NCI-H1436 treated with DMSO at 0.1 percent for 48 hours (cell line): ENCODE measurements around the gene DDX46.
"Not testable (repeated sequence)": the region's sequence is repeated elsewhere in the genome, so short reads cannot be mapped to it uniquely, and the experiment has no call there.

ENCODE experiments used
- DNase-seq: peaks from one replicate; lab custom pipeline; 2025; lab: John Stamatoyannopoulos, UW

Gene DDX46

DNA sequence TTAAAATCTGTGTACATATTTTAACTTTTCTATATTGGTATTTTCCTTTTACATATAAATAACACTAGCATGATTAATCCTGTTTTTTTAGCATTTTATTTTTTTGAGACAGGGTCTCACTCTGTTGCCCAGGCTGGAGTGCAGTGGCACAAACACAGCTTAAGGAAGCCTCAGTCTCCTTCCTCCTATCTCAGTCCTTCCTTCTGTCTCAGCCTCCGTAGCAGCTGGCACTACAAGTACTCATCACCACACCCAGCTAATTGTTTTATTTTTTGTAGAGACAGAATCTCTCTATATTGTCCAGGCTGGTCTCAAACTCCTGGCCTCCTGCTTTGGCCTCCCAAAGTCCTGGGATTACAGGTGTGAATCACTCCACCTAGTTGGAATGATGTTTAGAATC lies 85.7 kb downstream of the DDX46 start:
- DNase-seq: no peak

DNA sequence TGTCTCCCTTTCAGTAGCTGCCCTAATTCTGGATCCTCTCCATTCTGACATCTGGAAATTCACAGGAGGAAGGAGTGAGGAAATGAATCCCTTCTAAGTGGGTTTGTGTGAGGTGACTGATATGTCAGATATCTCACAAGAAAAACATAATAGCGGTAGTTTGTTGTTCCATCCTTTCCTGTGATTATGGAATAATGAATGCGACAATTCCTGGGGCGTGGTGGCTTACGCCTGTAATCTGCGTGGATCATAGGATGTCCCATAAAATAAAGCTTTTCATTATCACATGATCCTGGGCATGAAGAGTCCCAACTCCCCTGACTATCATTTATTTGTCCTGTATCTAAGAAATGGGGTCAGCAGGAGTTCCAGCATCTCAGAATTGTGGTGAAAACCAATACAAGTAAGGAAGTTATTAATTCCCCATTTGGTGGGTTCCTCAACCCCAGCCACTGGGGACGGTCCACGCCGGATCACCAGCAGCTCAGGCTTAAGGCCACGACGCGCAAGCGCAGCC lies 86.8 kb downstream of the DDX46 start:
- DNase-seq: no peak

DNA sequence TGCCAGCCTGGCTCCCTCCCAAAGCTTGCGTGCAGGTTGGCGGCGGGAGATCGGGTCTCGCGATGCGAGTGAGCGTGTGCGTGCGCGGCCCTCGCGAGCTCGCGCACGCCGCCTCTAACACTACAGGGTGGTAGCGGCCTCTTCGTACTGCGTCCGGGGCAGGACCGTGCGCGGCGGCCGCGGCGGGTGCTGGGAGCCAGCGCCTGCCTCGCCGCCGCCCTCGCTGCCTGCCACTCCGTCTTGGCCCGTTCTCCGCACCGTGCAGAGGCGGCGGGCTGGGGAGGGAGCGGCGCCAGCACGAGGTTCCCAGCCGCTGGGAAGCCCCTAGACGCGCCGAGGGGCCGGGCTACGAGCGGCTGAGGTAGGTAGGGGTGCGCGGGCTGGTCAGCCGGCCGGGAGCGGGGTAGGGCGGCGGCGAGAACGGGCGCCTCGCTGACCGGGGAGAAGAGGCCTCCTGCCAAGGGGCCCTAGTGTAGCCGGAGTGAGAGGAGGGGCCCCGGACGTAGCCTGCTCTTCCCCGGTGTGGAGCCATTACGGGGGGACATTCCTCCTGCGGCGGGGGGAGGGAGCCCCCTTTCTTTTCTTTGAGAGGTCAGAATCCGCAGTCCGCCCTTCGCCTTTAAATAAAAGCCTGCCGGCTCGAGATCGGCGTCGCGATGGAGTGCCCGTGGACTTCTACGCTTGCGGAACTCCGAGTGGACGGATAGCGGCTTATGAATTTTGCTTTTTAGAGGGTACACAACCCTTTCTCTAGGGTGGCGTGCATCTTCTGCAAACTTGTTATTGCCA lies 87.5 kb downstream of the DDX46 start, which contains the start of gene C5orf24:
Gene C5orf24, plus strand, starts transcription at position 117 of the 789 bp plus-strand sequence. CDS start 8,933 bp downstream, outside the sequence.
- peak; percentile 55 for DNase-seq

DNA sequence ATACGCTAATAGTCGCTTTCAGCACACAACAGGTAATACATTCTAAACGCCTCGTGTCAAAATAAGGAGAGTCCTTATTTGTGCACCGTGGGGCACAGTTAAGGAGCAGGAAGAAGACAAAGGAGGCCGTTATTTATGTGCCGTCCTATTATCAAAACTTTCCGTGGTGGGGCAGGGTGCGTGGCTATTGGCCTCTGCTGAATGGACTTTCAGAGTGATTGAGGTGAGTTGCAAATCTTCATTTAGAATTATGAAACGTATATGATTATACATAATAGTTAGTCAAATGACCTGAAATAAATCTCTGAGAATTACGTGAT lies 88.0 kb downstream of the DDX46 start:
- DNase-seq: no peak

DNA sequence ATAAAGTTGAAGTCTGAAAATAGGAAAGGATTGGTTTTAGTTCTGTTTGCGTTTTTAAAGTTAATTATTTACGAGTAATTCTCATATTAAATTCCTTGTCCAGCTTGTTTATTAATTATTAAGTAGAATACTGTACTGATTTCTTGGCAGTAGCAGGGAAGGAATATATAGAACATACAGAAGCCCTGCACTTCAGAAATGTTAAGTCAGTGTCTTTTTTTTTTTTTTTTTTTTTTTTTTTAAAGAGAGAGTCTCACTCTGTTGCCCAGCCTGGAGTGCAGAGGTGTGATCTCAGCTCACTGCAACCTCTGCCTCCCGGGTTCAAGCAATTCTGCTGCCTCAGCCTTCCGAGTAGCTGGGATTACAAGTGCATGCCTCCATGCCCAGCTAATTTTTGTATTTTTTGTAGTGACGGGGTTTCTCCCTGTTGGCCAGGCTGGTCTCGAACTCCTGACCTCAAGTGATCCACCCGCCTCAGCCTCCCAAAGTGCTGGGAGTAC lies 90.9 kb downstream of the DDX46 start:
- DNase-seq: not testable (repeated sequence)

DNA sequence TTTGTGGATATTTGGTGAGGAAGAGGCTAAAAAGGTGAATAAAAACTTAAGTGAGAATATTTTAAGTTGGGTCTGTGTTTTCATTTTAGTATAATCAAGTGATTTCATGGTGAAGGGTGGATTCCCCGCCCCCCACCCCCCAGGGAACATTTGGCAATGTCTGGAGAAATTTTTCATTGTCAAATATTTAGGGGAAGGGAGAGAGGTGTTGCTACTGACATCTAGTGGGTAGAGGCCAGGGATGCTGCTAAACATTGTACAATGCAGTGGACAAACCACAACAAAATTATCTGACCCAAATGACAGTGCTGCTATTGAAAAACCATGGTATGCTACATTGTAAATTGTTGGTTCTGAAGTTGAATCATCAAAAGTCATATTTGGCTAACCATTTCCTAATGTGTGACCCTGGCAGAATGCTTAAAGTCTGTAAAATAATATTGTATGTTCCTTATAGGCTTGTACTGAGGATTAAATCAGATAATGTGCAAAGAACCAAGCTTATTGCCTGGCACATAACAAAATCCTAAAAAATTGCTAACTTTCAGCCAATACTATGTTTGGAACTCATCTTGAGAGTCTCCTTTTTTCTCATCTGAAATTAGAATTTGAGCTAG lies 92.8 kb downstream of the DDX46 start:
- DNase-seq: no peak

DNA sequence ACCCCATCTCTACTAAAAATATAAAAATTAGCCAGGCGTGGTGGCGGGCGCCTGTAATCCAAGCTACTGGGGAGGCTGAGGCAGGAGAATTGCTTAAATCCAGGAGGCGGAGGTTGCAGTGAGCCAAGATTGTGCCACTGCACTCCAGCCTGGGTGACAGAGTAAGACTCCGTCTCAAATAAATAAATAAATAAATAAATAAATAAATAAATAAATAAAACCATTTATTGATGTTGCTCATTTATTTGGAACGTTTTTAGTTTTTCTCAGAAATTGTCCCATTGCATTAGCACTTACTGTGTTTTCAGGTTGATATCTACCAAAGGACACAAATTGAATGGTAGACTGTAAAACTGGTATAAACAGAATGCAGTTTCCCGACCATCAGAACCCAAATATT lies 97.9 kb downstream of the DDX46 start:
- DNase-seq: not testable (repeated sequence)

DNA sequence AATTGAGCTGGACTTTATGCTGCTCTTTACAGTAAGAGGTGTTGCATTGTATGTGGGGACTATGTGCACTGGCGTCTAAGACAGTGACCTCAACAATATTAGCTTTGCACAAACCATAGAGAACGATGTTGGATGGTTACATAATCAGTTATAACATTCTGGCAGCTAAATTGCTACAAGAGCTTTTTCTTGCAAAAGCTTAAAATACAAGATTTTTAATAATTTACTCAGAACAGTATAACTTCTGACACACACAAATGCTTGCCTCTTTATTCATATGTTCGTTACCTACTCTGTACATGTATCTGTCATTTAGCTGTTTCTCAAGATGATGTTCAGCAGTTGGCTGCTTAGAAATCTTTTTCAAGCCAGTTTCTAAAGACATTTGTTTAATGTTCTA lies 98.8 kb downstream of the DDX46 start:
- DNase-seq: no peak

DNA sequence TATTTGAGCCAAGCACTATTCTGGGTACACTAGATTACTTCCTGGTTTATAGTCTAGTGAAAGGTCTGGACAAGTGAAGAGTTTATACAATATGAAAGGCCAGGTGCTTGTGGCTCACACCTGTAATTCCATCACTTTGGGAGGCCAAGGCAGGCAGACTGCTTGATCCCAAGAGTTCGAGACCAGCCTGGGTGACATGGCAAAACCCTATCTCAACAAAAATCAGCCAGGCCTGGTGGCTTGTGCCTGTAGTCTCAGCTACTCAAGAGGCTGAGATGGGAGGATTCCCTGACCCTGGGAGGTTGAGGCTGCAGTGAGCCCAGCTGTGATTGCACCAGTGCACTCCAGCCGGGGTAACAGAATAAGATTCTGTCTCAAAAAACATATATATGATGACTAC lies 106.1 kb downstream of the DDX46 start:
- DNase-seq: no peak

DNA sequence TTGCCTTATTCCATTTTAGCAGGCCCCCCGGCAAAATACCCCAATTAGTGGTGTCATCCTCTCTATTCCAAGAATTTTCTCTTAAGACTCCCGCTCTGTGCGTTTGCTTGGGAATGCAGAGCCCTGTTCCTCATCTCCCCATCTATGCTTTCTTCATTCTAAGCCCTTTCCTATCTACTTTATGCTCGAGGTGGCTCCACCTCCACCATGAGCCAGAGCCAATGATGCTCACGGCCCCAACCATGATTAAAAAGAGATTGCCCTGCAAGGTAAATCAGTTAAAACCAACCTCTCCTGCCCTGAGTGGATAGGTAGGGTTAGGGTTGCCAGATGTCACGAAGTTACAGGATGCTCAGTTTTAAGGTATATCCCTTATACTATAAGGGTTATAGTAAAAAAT lies 114.9 kb downstream of the DDX46 start:
- no peak for DNase-seq

DNA sequence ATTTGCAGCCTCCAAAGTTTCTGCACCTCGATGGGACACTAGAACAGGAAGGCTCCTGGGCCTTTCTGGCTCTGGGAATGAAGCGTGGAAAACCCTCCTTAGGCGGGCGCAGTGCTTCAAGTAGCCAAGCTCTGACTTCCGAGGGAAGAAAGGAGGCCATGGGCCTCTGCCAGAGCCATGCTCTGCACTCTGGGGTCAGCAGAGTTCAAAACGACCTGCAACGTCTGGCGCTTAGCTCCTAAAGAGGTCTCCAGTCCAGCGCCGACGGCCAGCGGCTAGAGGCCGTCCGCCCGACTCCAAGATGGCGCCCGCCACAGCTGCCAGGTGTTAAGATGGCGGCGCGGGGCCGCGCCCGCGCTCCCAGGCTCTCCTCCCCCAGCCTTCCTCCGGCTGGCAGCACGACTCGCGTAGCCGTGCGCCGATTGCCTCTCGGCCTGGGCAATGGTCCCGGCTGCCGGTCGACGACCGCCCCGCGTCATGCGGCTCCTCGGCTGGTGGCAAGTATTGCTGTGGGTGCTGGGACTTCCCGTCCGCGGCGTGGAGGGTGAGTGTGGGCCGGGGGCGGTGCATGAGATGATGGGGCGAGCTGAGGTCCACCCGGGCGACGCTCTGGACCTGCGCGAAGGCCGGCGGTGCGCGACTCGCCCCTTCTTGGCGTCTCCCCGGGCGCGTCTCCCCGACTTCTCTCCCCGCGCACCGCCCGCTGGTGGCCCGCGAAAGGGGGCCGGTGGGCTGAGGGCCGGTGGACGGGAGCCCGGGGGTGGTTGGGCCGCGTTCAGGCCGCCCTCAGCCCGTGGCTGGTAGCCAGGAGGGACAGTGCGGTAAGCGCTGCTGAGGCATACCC lies 115.6 kb downstream of the DDX46 start, which contains the start of gene TXNDC15:
Gene TXNDC15, plus strand, starts transcription at position 385 of the 844 bp plus-strand sequence. Its CDS starts 57 bp downstream, at position 442.
- DNase-seq: no peak

DNA sequence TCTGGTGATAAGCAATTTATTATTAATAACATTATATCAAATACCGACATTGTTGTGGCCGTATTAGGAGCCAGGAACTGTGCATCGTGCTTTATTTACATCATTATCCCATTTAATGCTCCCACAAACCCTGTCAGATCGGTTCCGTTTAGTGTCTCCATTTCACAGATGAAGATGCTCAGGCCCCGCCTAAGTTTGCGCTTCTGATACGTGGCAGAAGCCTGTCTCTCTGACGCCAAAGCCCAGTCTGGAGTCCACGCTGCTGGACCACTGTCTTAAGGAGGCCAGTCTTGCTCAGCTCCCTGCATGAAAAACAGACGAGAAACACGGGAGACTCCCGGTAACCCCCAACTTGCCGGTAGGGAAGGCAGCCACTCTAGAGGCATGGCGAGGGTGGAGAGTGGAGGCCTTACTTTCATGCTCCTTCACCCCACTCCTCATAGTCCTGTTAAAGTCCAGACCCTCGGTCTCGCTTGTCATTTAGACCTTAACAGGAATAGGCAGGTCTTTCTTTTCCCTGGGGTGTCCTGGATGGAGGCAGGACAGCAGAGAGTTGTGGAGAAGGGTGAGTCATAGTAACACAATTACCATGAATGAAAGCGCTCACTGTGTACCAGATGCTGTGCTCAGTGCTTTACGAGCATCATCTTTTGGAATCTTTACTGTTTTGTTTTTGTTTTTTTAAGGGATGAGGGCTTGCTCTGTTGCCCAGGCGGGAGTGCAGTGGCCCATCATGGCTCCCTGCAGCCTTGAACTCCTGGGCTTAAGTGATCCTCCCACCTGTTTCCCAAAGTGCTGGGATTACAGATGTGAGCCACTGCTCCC lies 116.5 kb downstream of the DDX46 start:
- DNase-seq: no peak

DNA sequence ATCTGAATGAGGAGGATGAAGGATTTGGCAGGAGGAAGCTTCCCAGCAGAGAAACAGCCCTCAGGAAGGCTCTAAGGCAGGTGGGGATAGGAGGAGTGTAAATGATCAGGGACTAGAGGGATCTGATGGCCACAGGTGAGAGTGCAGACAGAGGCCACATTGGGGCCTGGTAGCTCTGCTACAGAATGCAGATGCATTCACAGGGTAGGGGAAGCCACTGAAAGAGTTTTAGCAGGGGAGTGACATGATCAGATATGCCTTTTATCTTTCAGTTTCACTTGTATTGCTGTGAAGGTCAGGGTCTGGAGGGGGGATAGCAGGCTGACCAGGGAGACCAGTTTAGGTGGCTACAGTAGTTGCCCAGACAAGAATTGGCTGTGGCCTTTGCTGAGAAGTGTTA lies 118.6 kb downstream of the DDX46 start:
- no peak for DNase-seq

DNA sequence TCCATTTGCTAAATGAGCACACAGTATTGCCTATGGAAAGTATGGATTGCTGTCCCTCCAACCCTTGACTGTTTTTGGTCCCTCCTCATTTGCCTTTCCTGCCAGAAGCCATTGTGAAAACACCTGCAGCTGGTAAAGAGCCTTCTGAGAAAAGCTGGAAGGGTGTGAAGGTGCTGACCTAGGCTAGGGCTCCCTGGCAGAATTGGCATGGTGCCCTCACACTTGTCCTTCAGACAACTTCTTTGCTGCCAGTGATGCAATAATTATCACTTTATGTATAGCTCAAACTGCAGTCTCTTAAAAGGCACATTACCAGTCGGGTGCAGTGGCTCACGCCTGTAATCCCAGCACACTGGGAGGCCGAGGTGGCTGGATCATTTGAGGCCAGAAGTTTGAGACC lies 119.8 kb downstream of the DDX46 start:
- no peak for DNase-seq

DNA sequence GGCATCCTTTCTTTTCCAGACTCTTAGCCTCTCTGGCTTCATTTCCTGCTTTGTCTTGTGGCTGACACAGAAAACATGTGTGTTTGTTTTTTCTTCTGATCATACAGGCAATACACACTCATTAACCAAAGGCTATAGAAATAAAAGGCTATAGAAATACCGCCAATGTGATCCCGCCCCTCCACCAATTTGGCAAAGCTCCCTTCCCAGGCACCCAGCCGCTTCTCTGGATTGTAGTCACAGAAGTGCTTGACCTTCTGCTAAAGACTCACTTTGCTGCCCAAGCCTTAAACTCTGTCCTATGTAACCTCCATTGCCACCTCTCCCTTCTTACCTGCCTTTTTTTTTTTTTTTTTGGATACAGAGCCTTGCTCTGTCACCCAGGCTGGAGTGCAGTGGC lies 120.9 kb downstream of the DDX46 start:
- no peak for DNase-seq
